GM18519 (cell line): Measurements from ENCODE around the gene NSUN4.
"Not testable (repeated sequence)": the region's sequence is repeated elsewhere in the genome, so short reads cannot be mapped to it uniquely, and the experiment has no call there.

ENCODE experiments used
- ATAC-seq: cut with Tn5 transposase; IDR thresholded peaks from one replicate; pipeline ENCODE4 v1.9.1; 2021; ENCODE audit warnings: mild to moderate bottlenecking, moderate library complexity; ENCODE audit not compliant: unreplicated experiment, low FRiP score

Gene NSUN4

DNA sequence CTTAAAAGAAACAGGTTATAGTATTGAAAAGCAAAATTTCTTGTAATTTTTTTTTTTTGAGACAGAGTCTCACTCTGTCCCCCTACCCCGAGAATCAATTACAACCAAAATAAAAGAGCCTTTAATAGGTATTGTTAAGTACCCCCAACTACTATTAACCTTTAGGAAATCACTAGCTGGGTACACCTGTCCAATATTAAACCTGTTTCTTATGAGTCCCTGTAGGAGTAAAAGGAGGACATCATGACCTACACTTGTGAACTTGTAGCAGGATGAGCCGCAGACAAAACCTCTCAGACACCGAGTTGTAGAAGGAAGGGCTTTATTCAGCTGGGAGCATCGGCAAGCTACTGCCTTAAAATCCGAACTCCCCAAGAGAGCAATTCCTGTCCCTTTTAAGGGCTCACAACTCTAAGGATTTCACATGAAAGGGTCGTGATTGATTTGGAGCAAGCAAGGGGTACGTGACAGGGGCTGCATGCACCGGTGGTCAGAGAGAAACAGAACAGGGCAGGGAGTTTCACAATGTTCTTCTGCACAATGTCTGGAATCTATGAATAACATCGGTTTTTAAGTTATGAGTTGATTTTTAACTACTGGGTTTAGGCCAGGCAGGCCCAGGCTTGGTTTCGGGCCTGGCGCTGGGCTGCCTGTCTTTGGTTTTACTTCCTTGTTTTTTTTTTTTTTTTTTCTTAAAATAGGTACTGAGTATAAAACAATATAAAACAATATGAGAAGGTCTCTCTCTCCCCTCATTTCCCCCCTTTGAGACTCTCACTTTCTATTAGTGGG is 15.1 kb upstream of the NSUN4 start:
- ATAC-seq = not testable (repeated sequence)

GRCh38 chr1:46328182-46328581 is 12.4 kb upstream of the NSUN4 start:
- ATAC-seq = not testable (repeated sequence)

DNA sequence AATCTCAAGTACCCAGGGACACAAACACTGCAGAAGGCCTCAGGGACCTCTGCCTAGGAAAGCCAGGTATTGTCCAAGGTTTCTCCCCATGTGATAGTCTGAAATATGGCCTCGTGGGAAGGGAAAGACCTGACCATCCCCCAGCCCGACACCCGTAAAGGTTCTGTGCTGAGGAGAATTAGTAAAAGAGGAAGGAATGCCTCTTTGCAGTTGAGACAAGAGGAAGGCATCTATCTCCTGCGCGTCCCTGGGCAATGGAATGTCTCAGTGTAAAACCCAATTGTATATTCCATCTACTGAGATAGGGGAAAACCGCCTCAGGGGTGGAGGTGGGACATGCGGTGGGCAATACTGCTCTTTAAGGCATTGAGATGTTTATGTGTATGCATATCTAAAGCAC is 10.8 kb upstream of the NSUN4 start:
- not testable (repeated sequence) for ATAC-seq

GRCh38 chr1:46330381-46330780 is 10.2 kb upstream of the NSUN4 start:
- ATAC-seq = not testable (repeated sequence)

DNA sequence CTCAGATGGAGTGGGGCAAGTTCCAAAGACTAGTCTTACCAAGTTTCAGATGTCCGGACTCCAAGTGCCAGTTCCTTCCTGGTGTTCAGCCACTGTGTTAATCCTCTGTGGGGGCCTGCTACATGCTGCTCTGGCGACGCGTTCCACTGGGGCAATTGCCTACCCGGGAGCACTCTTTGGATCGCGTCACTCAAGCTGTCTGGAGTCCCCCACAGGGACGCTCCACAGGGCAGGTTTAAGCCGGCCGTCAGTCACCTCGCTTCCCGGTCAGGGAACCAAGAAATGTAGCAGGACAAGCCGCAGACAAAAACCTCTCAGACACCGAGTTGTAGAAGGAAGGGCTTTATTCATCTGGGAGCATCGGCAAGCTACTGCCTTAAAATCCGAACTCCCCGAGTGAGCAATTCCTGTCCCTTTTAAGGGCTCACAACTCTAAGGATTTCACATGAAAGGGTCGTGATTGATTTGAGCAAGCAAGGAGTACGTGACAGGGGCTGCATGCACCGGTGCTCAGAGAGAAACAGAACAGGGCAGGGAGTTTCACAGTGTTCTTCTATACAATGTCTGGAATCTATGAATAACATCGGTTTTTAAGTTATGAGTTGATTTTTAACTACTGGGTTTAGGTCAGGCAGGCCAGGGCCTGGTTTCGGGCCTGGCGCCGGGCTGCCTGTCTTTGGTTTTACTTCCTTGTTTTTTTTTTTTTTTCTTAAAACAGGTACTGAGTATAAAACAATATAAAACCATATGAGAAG is 8.6 kb upstream of the NSUN4 start:
- ATAC-seq = not testable (repeated sequence)

GRCh38 chr1:46333300-46334029 is 7.1 kb upstream of the NSUN4 start:
- ATAC-seq = no peak

- ATAC-seq = no peak
These were observed 6.6 kb upstream of the NSUN4 start for GRCh38 chr1:46334030-46334384.

GRCh38 chr1:46335081-46335480 is 5.5 kb upstream of the NSUN4 start:
- no peak for ATAC-seq

DNA sequence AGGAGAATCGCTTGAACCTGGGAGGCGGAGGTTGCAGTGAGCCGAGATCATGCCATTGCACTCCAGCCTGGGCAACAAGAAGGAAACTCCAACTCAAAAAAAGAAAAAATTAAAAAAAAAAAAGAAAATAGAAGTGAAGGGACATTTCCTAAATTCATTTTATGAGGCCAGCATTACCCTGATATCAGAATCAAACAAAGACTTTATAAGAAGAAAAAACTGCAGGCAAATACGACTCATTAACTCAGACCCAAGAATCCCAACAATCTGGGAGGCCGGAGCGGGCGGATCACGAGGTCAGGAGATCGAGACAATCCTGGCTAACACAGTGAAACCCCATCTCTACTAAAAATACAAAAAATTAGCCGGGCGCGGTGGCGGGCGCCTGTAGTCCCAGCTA is 3.2 kb upstream of the NSUN4 start:
- not testable (repeated sequence) for ATAC-seq

DNA sequence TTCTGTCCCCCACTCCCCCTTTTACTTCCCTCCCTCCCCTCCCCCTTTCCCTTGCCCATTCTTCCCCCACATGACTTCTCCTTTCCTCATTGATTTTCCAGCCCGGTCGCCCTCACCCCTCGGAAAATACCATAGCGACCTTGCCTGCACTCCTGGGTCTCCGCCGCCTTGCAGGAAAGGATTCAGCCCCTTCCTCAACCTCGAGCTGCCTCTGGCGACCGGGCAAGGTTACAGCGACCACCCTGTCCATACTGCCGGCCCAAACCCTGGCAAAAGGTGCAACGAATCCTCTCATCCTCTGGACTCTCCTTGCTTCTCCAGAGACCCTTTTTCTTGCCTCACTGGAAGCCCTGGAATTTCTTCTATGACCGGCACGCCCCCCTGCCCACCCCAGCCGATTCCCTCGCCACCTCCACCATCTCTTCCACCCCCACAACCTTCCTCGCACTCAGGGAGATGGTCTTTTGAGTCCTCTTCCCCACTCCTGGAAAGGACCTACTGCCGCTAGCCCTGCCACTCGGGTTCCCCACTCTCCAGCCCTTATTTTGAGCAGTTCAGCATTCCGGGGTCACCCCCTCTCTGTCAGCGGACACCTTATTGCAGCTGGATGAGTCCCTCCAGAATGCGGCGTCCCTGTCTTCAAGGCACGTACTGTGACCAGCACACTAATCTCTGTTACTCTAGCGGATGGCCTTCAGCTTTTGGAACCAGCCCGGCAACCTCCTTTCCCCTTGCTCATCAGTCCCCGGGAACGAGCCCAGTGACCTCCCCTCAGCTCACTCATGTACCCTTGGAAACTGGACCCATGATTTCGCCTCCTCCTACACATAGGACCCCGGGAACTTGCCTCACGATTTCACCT is 846 bp downstream of the NSUN4 start:
- ATAC-seq = no peak

DNA sequence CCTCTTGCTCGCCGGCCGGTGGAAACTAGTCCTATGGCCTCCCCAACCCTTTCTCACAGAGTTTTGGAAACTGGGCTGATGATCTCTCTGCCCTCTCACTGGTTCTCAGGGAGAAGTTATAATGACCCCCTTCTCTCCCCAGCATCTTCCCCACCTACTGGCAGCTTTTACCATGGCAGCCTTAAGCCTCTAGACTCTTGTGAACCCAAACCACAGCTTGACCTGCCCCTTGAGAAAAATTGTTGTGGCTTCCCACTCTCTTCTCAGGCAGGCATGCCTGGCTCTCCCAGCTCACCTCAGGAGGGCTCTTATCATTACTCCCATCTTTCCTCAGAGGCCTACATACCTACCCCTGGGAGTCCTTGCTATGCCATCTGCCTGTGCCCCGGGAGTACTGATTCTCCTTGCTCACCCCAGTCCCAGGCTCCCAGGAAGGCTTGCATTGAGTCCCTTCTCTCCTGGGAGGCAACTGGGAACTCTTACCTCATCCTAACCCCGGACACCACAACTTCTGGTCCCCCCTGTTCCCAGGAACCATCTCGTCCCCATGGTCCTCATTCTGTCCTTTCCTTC is 1.6 kb downstream of the NSUN4 start:
- no peak for ATAC-seq

DNA sequence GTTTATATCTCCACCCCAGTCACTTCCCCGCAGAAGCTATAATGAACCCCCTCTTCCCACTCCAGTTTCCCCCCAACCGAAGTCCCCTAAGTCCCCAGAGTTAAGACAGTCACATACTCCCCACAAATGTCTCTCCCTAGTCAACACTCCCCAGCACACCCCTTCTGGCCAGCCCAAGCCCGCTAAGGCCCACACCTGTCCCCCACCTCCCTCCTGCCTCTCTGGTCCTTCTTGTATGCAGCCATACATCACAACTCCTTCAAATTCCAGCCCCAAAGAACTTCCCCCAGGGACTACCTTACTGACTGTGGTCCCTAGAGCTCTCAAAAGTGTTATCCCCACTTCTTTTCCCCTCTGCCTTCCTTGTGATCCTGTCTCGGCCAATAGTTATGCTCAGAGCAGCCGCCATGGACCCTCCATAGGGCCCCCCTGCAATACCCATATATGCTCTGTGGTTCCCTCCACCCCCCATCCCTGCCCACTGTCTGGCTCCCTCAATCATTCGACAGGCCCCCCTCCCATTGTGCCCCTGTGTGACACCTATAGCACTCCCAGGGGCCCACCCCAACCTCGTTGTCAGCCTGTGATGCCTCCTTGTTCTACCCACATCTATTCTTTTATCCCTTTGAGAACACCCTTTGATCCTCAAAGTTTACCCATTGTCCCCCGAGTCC is 2.2 kb downstream of the NSUN4 start:
- no peak for ATAC-seq

- no peak for ATAC-seq
These were observed 2.7 kb downstream of the NSUN4 start for GRCh38 chr1:46343351-46343695.

DNA sequence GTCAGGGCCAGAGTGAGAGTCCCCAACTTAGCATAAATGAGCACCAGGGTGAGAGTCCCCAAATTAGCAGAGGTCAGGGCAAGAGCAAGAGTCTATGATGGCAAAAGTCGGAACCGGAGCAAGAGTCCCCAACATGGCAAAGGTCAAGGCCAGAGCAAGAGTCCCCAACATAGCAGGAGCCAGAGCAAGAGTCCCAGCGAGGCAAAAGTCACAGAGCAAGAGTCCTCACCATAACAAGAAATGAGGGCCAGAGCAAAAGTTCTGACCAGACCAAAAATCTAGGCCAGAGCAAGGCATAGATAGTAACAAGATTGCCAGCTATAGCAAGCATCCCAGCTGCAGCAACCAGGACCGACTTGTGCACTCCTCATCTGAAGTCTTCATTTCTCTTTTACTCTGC is 3.1 kb downstream of the NSUN4 start:
- ATAC-seq = no peak

- ATAC-seq = no peak
These were observed 3.9 kb downstream of the NSUN4 start for GRCh38 chr1:46344481-46344880.

DNA sequence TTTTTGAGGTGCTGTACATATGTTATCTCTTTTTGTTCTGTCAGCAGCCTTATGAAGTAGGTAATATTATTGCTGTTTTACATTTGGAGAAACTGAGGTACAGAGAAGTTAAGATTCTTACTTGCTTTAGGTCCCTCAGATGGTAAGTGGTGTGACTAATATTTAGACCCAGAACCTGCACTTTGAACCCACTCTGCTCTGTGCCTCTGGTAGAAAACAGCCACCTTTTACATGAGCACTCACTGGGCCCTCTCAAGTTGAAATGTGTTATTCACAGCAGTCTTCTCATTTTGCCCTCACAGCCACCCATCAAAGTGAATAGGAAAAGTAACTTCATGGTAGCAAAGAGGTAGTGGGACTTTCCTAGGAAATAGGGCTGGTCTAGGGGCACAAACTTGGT is 4.7 kb downstream of the NSUN4 start:
- no peak for ATAC-seq

- no peak for ATAC-seq
These were observed 11.8 kb downstream of the NSUN4 start for GRCh38 chr1:46352363-46352762.

- ATAC-seq = not testable (repeated sequence)
These were observed 15.3 kb downstream of the NSUN4 start for GRCh38 chr1:46355920-46356319.

DNA sequence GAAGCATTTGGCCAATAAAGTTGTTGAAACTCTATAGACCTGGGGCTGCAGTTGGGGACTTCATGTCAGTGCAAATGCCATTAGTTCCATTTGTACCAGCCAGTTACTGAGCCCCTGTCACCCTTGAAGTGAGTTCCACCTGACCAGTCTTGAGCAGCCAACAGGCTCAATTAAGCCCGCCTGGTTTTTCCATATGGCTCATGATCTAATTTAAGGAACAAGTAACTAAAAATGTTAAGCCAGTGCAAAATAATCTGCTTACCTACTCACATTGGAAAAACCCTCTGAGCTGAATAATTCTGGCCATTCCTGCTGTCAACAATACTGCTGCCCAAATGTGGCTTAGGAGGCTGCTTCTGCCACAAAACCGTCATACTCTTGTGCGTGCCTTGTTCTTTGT is 21.6 kb downstream of the NSUN4 start:
- no peak for ATAC-seq

DNA sequence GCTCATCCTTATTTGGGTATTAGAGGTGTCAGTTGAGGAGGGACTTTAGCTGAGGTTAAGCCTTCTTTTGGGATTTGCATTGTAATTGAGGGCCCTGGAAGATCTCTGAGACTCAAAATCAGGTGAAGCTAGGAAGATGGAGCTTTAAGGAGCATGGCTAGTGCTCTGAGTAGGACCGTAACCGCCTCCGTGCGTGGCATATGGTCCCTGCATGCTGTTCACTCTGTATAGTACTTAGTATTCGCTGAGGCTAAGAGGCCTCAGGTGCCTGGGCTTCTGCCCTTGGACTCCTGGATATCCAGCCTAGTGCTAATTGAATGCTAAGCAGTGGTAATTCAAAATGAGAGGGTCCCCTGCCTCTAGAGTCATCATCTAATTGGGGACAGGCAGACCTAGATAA is 22.5 kb downstream of the NSUN4 start:
- no peak for ATAC-seq
